Suprapubic skin (tissue), 4 donors: ENCODE results near the gene DCK.

Experiments
- EP300 ChIP-seq: sonication (generic); formaldehyde crosslinking; IDR thresholded peaks from one replicate; pipeline ENCODE4 v1.6.1; 2017; ENCODE audit warnings: antibody characterized with exemption
- POLR2A ChIP-seq, 2 donors: fragments of 450-650 bp; IDR thresholded peaks; one replicate each; pipeline ENCODE4 v1.6.1; 2017; ENCODE audit warnings: antibody characterized with exemption in 2 of 2, mild to moderate bottlenecking in 2 of 2, moderate library complexity in 2 of 2
- POLR2AphosphoS5 ChIP-seq, 3 donors: sonication (generic); formaldehyde crosslinking; IDR thresholded peaks; one replicate each; pipeline ENCODE4 v1.6.1; 2017; ENCODE audit warnings: antibody characterized with exemption in 3 of 3

DNA sequence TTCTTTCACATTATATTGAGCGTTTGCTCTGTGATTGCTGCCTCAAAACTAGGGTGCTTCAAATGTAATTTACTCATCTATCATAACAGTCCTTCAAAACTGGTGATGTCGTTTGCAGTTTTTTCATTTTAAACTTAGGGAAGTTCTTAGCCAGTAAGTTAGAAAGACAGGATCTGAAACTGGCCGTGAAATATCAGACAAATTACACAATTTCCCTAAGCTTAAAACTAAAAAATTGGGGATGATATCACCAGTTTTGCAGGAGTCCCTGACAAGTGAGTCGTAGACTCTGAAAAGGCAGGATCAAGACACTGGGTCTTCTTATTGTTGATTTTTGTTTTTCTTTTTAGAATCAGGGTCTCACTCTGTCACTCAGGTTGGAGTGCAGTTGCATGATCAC is 46.5 kb upstream of the DCK start:
- TF ChIP-seq POLR2AphosphoS5 (IDR thresholded peaks at IDR 0.05) = no peak
- TF ChIP-seq EP300 = no peak
- TF ChIP-seq POLR2A (IDR thresholded peaks at IDR 0.05) = no peak
